Smooth muscle cell of bladder (primary cell): ENCODE results near the gene TRAPPC3. TPM values are rescaled to one million over a fixed set of nuclear protein-coding genes. Genes with fewer than 3 reads are reported as not detected.

Source experiments
- total RNA-seq: library from RNA; depleted of rRNA; stranded (reverse); fragments of >200 nt; gene quantifications from 2 replicates; pipeline ENCODE4 v1.2.3, GENCODE V29; 2014

TRAPPC3 gene
- 65.6 and 80.9 TPM in 2 replicates for total RNA-seq

GRCh38 chr1:36149237-36149972 lies at the start of gene TRAPPC3:
TSS of gene TRAPPC3 (minus strand) at chr1:36149486. CDS start at chr1:36149378, 108 bp downstream.

GRCh38 chr1:36155408-36156328 lies 6.4 kb upstream of the TRAPPC3 start, which contains the start of gene MAP7D1:
TSS of gene MAP7D1 (plus strand) at chr1:36156160. CDS start at chr1:36156418, 258 bp downstream.

DNA sequence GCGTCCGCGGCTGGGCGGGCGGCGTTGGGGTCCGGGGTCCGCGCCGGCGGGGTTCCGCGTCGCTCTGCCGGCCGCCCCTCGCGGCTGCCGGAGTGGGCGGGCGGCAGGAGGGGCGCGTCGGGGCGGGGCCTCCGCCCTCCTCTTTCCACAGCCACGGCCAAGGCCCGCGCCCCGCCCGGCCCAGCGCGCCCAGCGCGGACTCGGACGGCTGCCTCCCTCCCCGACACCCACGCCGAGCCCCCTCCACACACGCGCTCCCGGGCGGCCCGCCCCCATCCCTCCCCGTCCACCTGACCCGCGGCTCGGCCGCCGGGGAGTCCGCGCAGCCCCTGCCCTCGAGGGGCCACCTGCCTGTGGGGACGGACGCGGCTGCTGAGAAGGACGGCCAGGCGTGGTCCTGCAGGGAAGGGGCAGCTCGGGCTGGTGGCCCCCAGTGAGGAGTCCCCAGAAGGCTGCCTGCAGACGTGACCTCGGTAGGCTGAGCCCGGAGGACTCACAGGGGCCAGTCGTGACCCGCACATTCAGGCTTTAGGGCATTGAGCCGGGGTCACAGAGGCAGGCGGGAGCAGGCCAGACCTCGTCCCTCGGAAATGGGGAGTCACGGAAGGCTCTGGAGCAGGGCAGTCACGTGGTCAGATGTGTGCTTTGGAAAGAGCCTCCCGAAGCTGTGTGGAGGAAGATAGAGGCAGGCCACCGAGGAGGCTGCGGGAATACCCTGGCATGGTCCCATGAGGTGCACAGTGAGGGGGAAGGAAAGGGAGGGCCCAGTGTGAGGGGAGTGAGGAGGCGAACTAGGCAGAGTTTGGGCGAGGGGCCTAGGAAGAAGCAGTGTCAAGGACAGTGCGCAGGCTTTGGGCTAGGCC lies 23.9 kb downstream of the TRAPPC3 start, which contains the start of gene COL8A2:
Gene COL8A2 (minus strand): TSS at position 94 of the 863 bp plus-strand sequence. CDS start 24,980 bp downstream, outside the sequence.

DNA sequence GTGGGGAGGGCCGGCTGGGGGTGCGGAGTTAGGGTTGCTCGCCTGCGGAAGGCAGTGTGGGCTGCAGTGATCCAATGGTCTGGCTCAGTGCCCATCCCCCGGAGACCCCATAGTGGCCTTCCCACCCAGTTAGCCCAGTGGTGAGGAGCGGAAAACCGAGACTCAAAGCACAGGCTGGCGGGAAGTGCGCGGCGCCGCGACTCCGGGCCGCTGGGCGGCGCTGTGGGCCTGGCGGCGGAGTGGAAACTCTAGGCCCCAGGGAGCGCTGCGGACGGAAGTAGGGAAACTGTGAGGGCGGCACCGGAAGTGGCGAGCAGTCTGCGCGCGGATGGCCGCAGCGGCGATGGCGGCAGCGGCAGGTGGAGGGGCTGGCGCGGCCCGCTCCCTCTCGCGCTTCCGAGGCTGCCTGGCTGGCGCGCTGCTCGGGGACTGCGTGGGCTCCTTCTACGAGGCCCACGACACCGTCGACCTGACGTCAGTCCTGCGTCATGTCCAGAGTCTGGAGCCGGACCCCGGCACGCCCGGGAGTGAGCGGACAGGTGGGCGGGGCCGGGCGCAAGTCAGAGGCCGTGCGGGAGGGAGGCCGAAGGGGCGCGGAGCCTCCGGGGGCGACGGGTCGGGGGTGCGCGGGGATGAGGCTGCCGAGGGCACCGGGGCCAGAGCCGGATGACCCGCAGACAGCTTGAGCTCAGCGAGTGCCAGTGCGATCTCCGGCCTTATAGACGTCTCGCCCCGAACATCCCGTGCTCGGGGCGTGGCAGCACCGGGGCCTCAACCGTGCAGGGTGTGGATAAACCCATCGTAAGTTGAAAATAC lies 60.5 kb downstream of the TRAPPC3 start, which contains the start of gene ADPRS:
Gene ADPRS (plus strand): TSS at position 316 of the 816 bp plus-strand sequence. CDS start 13 bp downstream, at position 329.

Other genes starting within 250 kb of the TRAPPC3 start
- gene AGO3, start 218.4 kb downstream of the TRAPPC3 start, total RNA-seq: 10.1 and 13.7 TPM in 2 replicates
- 0.09 and 0.14 TPM in 2 replicates for gene TEKT2, start 65.4 kb downstream of the TRAPPC3 start, total RNA-seq
- gene ADPRS, start 60.6 kb downstream of the TRAPPC3 start, total RNA-seq: 20.6 and 29.3 TPM in 2 replicates
- gene COL8A2, start 24.3 kb downstream of the TRAPPC3 start, total RNA-seq: 2.0 and 4.5 TPM in 2 replicates
- 42.5 and 58.4 TPM in 2 replicates for gene MAP7D1, start 6.7 kb upstream of the TRAPPC3 start, total RNA-seq
- gene THRAP3, start 75.0 kb upstream of the TRAPPC3 start, total RNA-seq: 68.1 and 83.3 TPM in 2 replicates
- gene SH3D21, start 156.9 kb upstream of the TRAPPC3 start, total RNA-seq: 1.8 and 5.0 TPM in 2 replicates
- 116 and 133 TPM in 2 replicates for gene EVA1B, start 174.2 kb upstream of the TRAPPC3 start, total RNA-seq
- 9.0 and 12.6 TPM in 2 replicates for gene STK40, start 236.4 kb upstream of the TRAPPC3 start, total RNA-seq
- 6.5 and 10.4 TPM in 2 replicates for gene LSM10, start 248.4 kb upstream of the TRAPPC3 start, total RNA-seq